ENCODE results near the gene TMEM81. TPM values are rescaled to one million over a fixed set of nuclear protein-coding genes. Genes with fewer than 3 reads are reported as not detected.

The TMEM81 gene
- total RNA-seq, 1 experiment from 2014 or later: 4.4 TPM

GRCh38 chr1:205118752-205119151 is 34.5 kb upstream of the TMEM81 start:
- no TSS peak for BruUV-seq (replicated peaks)
- H3K36me3 Mint-ChIP-seq (ENCODE audit: insufficient read depth, unreplicated experiment): peaks cover 44% of the 10 kb centered on the region
- no peaks in the 10 kb centered on the region for H3K27me3 Mint-ChIP-seq (ENCODE audit: unreplicated experiment)
- peaks cover 34% of the 10 kb centered on the region for H3K4me1 Mint-ChIP-seq (ENCODE audit: low read depth, unreplicated experiment)
- no peak for TF ChIP-seq CTCF (IDR thresholded peaks at IDR 0.05; ENCODE audit: unreplicated experiment)
- intact Hi-C loops (cut with micrococcal nuclease; ENCODE audit: unreplicated experiment): no loop called here
- no peak overlapping the region for H3K4me3 Mint-ChIP-seq (ENCODE audit: low read depth, unreplicated experiment)
- no peaks in the 10 kb centered on the region for H3K9me3 Mint-ChIP-seq (ENCODE audit: low read depth, unreplicated experiment)
- CTCF ChIA-PET: interaction anchor here (0.6 kb wide), 1 partner anchor 1397 kb away, joined by 4 read pairs; no protein-coding TSS in a partner anchor
- no peak overlapping the region for H3K27ac Mint-ChIP-seq (ENCODE audit: unreplicated experiment)
- no peak for DNase-seq

GRCh38 chr1:205111354-205111753 is 27.1 kb upstream of the TMEM81 start:
- H3K9me3 Mint-ChIP-seq (ENCODE audit: low read depth, unreplicated experiment): no peaks in the 10 kb centered on the region
- no peak overlapping the region for H3K4me3 Mint-ChIP-seq (ENCODE audit: low read depth, unreplicated experiment)
- no peak for DNase-seq
- no TSS peak for BruUV-seq (replicated peaks)
- CTCF ChIA-PET: no interaction called here
- no peaks in the 10 kb centered on the region for H3K4me1 Mint-ChIP-seq (ENCODE audit: low read depth, unreplicated experiment)
- no peak for TF ChIP-seq CTCF (IDR thresholded peaks at IDR 0.05; ENCODE audit: unreplicated experiment)
- no peaks in the 10 kb centered on the region for H3K27me3 Mint-ChIP-seq (ENCODE audit: unreplicated experiment)
- H3K27ac Mint-ChIP-seq (ENCODE audit: unreplicated experiment): no peak overlapping the region
- intact Hi-C loops (cut with micrococcal nuclease; ENCODE audit: unreplicated experiment): no loop called here
- peaks cover 20% of the 10 kb centered on the region for H3K36me3 Mint-ChIP-seq (ENCODE audit: insufficient read depth, unreplicated experiment)

- TF ChIP-seq CTCF (IDR thresholded peaks at IDR 0.05; ENCODE audit: unreplicated experiment): no peak
- no peaks in the 10 kb centered on the region for H3K9me3 Mint-ChIP-seq (ENCODE audit: low read depth, unreplicated experiment)
- H3K27ac Mint-ChIP-seq (ENCODE audit: unreplicated experiment): no peak overlapping the region
- H3K4me1 Mint-ChIP-seq (ENCODE audit: low read depth, unreplicated experiment): no peaks in the 10 kb centered on the region
- intact Hi-C loops (cut with micrococcal nuclease; ENCODE audit: unreplicated experiment): no loop called here
- CTCF ChIA-PET: interaction anchor here (0.6 to 0.7 kb wide), 4 partner anchors 11 to 117 kb away, joined by 3 to 4 read pairs (median 3); no protein-coding TSS in a partner anchor
- H3K4me3 Mint-ChIP-seq (ENCODE audit: low read depth, unreplicated experiment): no peak overlapping the region
- H3K36me3 Mint-ChIP-seq (ENCODE audit: insufficient read depth, unreplicated experiment): peaks cover 11% of the 10 kb centered on the region
- DNase-seq: no peak
- BruUV-seq (replicated peaks): no TSS peak
- no peaks in the 10 kb centered on the region for H3K27me3 Mint-ChIP-seq (ENCODE audit: unreplicated experiment)
These were observed 25.5 kb upstream of the TMEM81 start for GRCh38 chr1:205109711-205110110.

- H3K4me1 Mint-ChIP-seq (ENCODE audit: low read depth, unreplicated experiment): no peaks in the 10 kb centered on the region
- H3K27ac Mint-ChIP-seq (ENCODE audit: unreplicated experiment): no peak overlapping the region
- peaks cover 11% of the 10 kb centered on the region for H3K36me3 Mint-ChIP-seq (ENCODE audit: insufficient read depth, unreplicated experiment)
These were observed 25.0 kb upstream of the TMEM81 start for GRCh38 chr1:205109269-205109668.

More at GRCh38 chr1:205109269-205109668, 25.0 kb upstream of the TMEM81 start:
- H3K27me3 Mint-ChIP-seq (ENCODE audit: unreplicated experiment): no peaks in the 10 kb centered on the region
- intact Hi-C loops (cut with micrococcal nuclease; ENCODE audit: unreplicated experiment): no loop called here
- no peak for DNase-seq
- CTCF ChIA-PET: interaction anchor here (0.6 to 0.7 kb wide), 2 partner anchors 10 to 117 kb away, joined by 3 read pairs; no protein-coding TSS in a partner anchor
- no peak overlapping the region for H3K4me3 Mint-ChIP-seq (ENCODE audit: low read depth, unreplicated experiment)
- no TSS peak for BruUV-seq (replicated peaks)
- H3K9me3 Mint-ChIP-seq (ENCODE audit: low read depth, unreplicated experiment): no peaks in the 10 kb centered on the region
- TF ChIP-seq CTCF (IDR thresholded peaks at IDR 0.05; ENCODE audit: unreplicated experiment): no peak

Data from Calu3 (cell line).